Spleen (tissue), 13 donors: Measurements from ENCODE around the gene SLFN14. TPM values are rescaled to one million over a fixed set of nuclear protein-coding genes. Genes with fewer than 3 reads are reported as not detected.

ENCODE experiments used
- DNase-seq: peaks from one replicate; pipeline ENCODE4 v3.0.0-alpha.2; 2020
- H3K27ac ChIP-seq, 8 donors: fragments of 200-600 bp; sonication (generic) in 7 of 8; 1 replicate in 4 of 8; 2 replicates in 4 of 8; pipeline versions ENCODE4 v1.5.0 to v1.8.0; 2016 to 2021; ENCODE audit warnings: inconsistent platforms in 4 of 8, mild to moderate bottlenecking in 4 of 8, moderate library complexity in 1 of 8
- H3K27me3 ChIP-seq, 7 donors: fragments of 200-600 bp; sonication (generic) in 6 of 7; replicated peaks in 1 of 7; 1 replicate in 4 of 7; 2 replicates in 3 of 7; pipeline versions ENCODE4 v1.5.0 to v1.8.0; 2016 to 2021; ENCODE audit warnings: inconsistent platforms in 3 of 7, mild to moderate bottlenecking in 1 of 7
- H3K36me3 ChIP-seq, 6 donors: fragments of 200-600 bp; sonication (generic) in 5 of 6; 1 replicate in 4 of 6; 2 replicates in 2 of 6; pipeline versions ENCODE4 v1.5.0 to v1.8.0; 2016 to 2021; ENCODE audit warnings: inconsistent platforms in 2 of 6
- H3K4me1 ChIP-seq, 6 donors: fragments of 200-600 bp; sonication (generic) in 5 of 6; 1 replicate in 3 of 6; 2 replicates in 3 of 6; pipeline versions ENCODE4 v1.5.0 to v1.8.0; 2016 to 2021; ENCODE audit warnings: inconsistent platforms in 3 of 6
- H3K4me3 ChIP-seq, 8 donors: fragments of 200-600 bp; sonication (generic) in 7 of 8; 1 replicate in 4 of 8; 2 replicates in 4 of 8; pipeline versions ENCODE4 v1.5.0 to v1.8.0; 2016 to 2021; ENCODE audit warnings: inconsistent platforms in 4 of 8, mild to moderate bottlenecking in 4 of 8, moderate library complexity in 2 of 8
- H3K9me3 ChIP-seq, 8 donors: fragments of 200-600 bp; sonication (generic) in 7 of 8; 1 replicate in 4 of 8; 2 replicates in 4 of 8; pipeline versions ENCODE4 v1.5.0 to v1.8.0; 2016 to 2021; ENCODE audit warnings: inconsistent platforms in 4 of 8
- CTCF ChIP-seq, 11 experiments: fragments of 200-600 bp in 7 of 11; fragments of 450-650 bp in 4 of 11; sonication (generic) in 4 of 11; IDR thresholded peaks in 8 of 11; conservative IDR thresholded peaks in 3 of 11; 1 replicate in 7 of 11; 2 replicates in 4 of 11; pipeline versions ENCODE4 v1.4.0 to v1.8.0; 2016 to 2021; ENCODE audit warnings: antibody characterized with exemption in 11 of 11, inconsistent platforms in 4 of 11, mild to moderate bottlenecking in 1 of 11
- POLR2A ChIP-seq, 3 donors: fragments of 450-650 bp; IDR thresholded peaks; one replicate each; pipeline ENCODE4 v1.5.1; 2017; ENCODE audit warnings: antibody characterized with exemption in 3 of 3, mild to moderate bottlenecking in 1 of 3
- POLR2AphosphoS5 ChIP-seq, 3 donors: sonication (generic); formaldehyde crosslinking; IDR thresholded peaks; one replicate each; pipeline ENCODE4 v1.5.1; 2017; ENCODE audit warnings: antibody characterized with exemption in 3 of 3
- WGBS, 5 donors: extraction: QIAGEN DNeasy Blood & Tissue Kit in 3 of 5; methylation state at CpG; one replicate each; pipeline versions ENCODE4 v1.1.5 to v1.1.7; 2013 to 2018; 5-methylcytosine and 5-hydroxymethylcytosine counted together
- intact Hi-C: fragments of 100-400 bp; cut with DNase I; formaldehyde crosslinking; loops from one replicate; pipeline ENCODE4 v1.15.0; 2023; ENCODE audit warnings: low total_unique reads
- long read RNA-seq, 2 donors: transcript quantifications; one replicate each; lab custom pipeline, GENCODE V29; 2026
- polyA plus RNA-seq, 3 donors: library from polyadenylated mRNA; stranded (reverse); fragments of 200-250 nt; gene quantifications; one replicate each; pipeline ENCODE4 v1.2.1, GENCODE V29; 2013
- total RNA-seq, 7 donors: library from RNA; depleted of rRNA in 3 of 7; stranded (reverse); fragments of >200 nt in 3 of 7; fragmentation: NEBNext Ultra II Directional in 4 of 7; extraction: Animal tissue kit (Norgen Biotek cat#: 25700) in 4 of 7; gene quantifications; one replicate each; pipeline versions ENCODE4 v1.1.0 to v1.2.1, GENCODE V29; 2016 to 2021
- donor health status: healthy with polysubstance abuse.
- donor health status: DM: no; HTN: no; CAD: no; lungs with moderate emphysema.
- donor health status: DM: no; HTN: no; CAD: no.
- donor health status: Bipolar disorder and iron deficiency.
- donor health status: healthy.
- donor health status: DM: no; HTN: no; CAD: no.
- donor health status: DM: yes; HTN: yes; CAD: no.

The SLFN14 gene
- total RNA-seq (1 to 10 TPM in 3 of 7 donors, under 1 TPM in 4; 0.27 to 6.2 (median 0.74) TPM), polyA plus RNA-seq (under 1 TPM in 2 of 3 donors, not detected in 1; 0.03 to 0.04 TPM)
- long read RNA-seq, donor 1, partial matches to known transcripts = 0 of 1 reads
- long read RNA-seq, donor 1, other reads (novel, unspliced or antisense) = 0 of 1 reads
- long read RNA-seq, donor 2, partial matches to known transcripts = 0 of 1 reads
- long read RNA-seq, donor 2, other reads (novel, unspliced or antisense) = 0 of 1 reads

GRCh38 chr17:35560703-35561102, at the start of gene SLFN14:
SLFN14 (minus strand) TSS chr17:35560819; CDS start chr17:35558062, 2,757 bp downstream.
- H3K27ac ChIP-seq = peak within 1 kb of the TSS in 1 of 8 donors; percentile 49
- DNase-seq = no peak
- H3K4me1 ChIP-seq = peaks cover 0 to 15% (median 0%) of the 10 kb centered on the region in 6 donors
- intact Hi-C loops = no loop called here
- peaks cover 0 to 7% (median 0%) of the 10 kb centered on the region in 7 donors for H3K27me3 ChIP-seq
- no peaks in the 10 kb centered on the region for H3K9me3 ChIP-seq
- no peaks in the 10 kb centered on the region for H3K36me3 ChIP-seq
- WGBS, 5 donors = 22 to 33% (median 26%) methylated on average over 3 of the region's 3 CpGs
- H3K4me3 ChIP-seq = no peak within 1 kb of the TSS
- TF ChIP-seq CTCF (IDR thresholded peaks at IDR 0.05 in 8 of 11, conservative IDR thresholded peaks at IDR 0.05 in 3 of 11) (no peak), POLR2A (IDR thresholded peaks at IDR 0.05) (no peak), POLR2AphosphoS5 (IDR thresholded peaks at IDR 0.05) (peak in 1 of 3 donors; percentile 32)

GRCh38 chr17:35609831-35610230, 49.2 kb upstream of the SLFN14 start:
- H3K27ac ChIP-seq = no peak overlapping the region
- H3K36me3 ChIP-seq = peaks cover 0 to 100% (median 75%) of the 10 kb centered on the region in 6 donors
- peaks cover 0 to 9% (median 0%) of the 10 kb centered on the region in 6 donors for H3K4me1 ChIP-seq
- no peak for TF ChIP-seq POLR2A (IDR thresholded peaks at IDR 0.05)
- TF ChIP-seq POLR2AphosphoS5 (IDR thresholded peaks at IDR 0.05) = no peak
- TF ChIP-seq CTCF (IDR thresholded peaks at IDR 0.05 in 8 of 11, conservative IDR thresholded peaks at IDR 0.05 in 3 of 11) = no peak
- no peaks in the 10 kb centered on the region for H3K27me3 ChIP-seq
- no peak overlapping the region for H3K4me3 ChIP-seq
- DNase-seq = no peak
- intact Hi-C loops = no loop called here
- no peaks in the 10 kb centered on the region for H3K9me3 ChIP-seq
- WGBS, 5 donors = 83 to 98% (median 97%) methylated on average over 4 of the region's 4 CpGs

GRCh38 chr17:35607239-35607847, 46.7 kb upstream of the SLFN14 start:
- WGBS, 5 donors = 64 to 89% (median 79%) methylated on average over 3 of the region's 3 CpGs
- DNase-seq = no peak
- H3K9me3 ChIP-seq = no peaks in the 10 kb centered on the region
- TF ChIP-seq POLR2AphosphoS5 (IDR thresholded peaks at IDR 0.05) (no peak), CTCF (IDR thresholded peaks at IDR 0.05 in 8 of 11, conservative IDR thresholded peaks at IDR 0.05 in 3 of 11) (no peak), POLR2A (IDR thresholded peaks at IDR 0.05) (no peak)
- no peaks in the 10 kb centered on the region for H3K27me3 ChIP-seq
- no peak overlapping the region for H3K27ac ChIP-seq
- no peaks in the 10 kb centered on the region for H3K4me1 ChIP-seq
- intact Hi-C loops = no loop called here
- peaks cover 0 to 100% (median 85%) of the 10 kb centered on the region in 6 donors for H3K36me3 ChIP-seq
- H3K4me3 ChIP-seq = no peak overlapping the region

- DNase-seq = no peak
- Histone ChIP-seq H3K4me3 (no peak overlapping the region), H3K36me3 (peaks cover 0 to 100% (median 85%) of the 10 kb centered on the region in 6 donors), H3K4me1 (no peaks in the 10 kb centered on the region), H3K27me3 (no peaks in the 10 kb centered on the region), H3K27ac (no peak overlapping the region), H3K9me3 (no peaks in the 10 kb centered on the region)
- WGBS, 5 donors = 89 to 94% (median 90%) methylated on average over 2 of the region's 2 CpGs
- no peak for TF ChIP-seq POLR2A (IDR thresholded peaks at IDR 0.05)
- TF ChIP-seq CTCF (IDR thresholded peaks at IDR 0.05 in 8 of 11, conservative IDR thresholded peaks at IDR 0.05 in 3 of 11) = no peak
- TF ChIP-seq POLR2AphosphoS5 (IDR thresholded peaks at IDR 0.05) = no peak
- intact Hi-C loops = no loop called here
These were observed 45.1 kb upstream of the SLFN14 start for GRCh38 chr17:35605678-35606077.
